BLaER1 treated with 17β-estradiol and CSF1 and Interleukin-3, amounts not matched to agents 10 nM and 100 nM (cell line): ENCODE results near the gene ASIC3.

Experiments used
- H3K27ac ChIP-seq, 11 experiments: shearing (Covaris generic); formaldehyde crosslinking; 2 replicates each; pipeline ENCODE4 v1.8.1; 2022
- H3K27me3 ChIP-seq, 11 experiments: shearing (Covaris generic); formaldehyde crosslinking; 2 replicates each; pipeline ENCODE4 v1.8.1; 2022
- H3K36me3 ChIP-seq, 11 experiments: shearing (Covaris generic); formaldehyde crosslinking; 2 replicates each; pipeline ENCODE4 v1.8.1; 2022
- H3K4me1 ChIP-seq, 10 experiments: shearing (Covaris generic); formaldehyde crosslinking; 2 replicates each; pipeline ENCODE4 v1.8.1; 2022
- H3K4me2 ChIP-seq, 11 experiments: shearing (Covaris generic); formaldehyde crosslinking; 2 replicates each; pipeline ENCODE4 v1.8.1; 2022
- H3K4me3 ChIP-seq, 10 experiments: shearing (Covaris generic); formaldehyde crosslinking; 2 replicates each; pipeline ENCODE4 v1.8.1; 2022
- H3K9ac ChIP-seq, 11 experiments: shearing (Covaris generic); formaldehyde crosslinking; 2 replicates each; pipeline ENCODE4 v1.8.1; 2022
- H3K9me3 ChIP-seq, 11 experiments: shearing (Covaris generic); formaldehyde crosslinking; replicated peaks in 1 of 11; 2 replicates each; pipeline ENCODE4 v1.8.1; 2022
- H4K20me1 ChIP-seq, 11 experiments: shearing (Covaris generic); formaldehyde crosslinking; 2 replicates each; pipeline ENCODE4 v1.8.1; 2022
- Cebpa-rat ChIP-seq, 11 experiments: shearing (Covaris generic); IDR thresholded peaks; 2 replicates each; pipeline ENCODE4 v1.8.1; 2022

The ASIC3 gene

GRCh38 chr7:151063212-151063561, 14.9 kb downstream of the ASIC3 start:
- Histone ChIP-seq H3K4me1 (peaks cover 28 to 34% (median 31%) of the 10 kb centered on the region in 10 experiments), H3K27ac (no peak overlapping the region), H3K9ac (0 out of 22 replicates have a peak overlapping the region, but pooled peaks of 1 of the 11 experiments have one; percentile 19), H3K27me3 (no peaks in the 10 kb centered on the region), H3K9me3 (no peaks in the 10 kb centered on the region), H3K4me3 (no peak overlapping the region), H4K20me1 (peaks cover 22 to 79% (median 46%) of the 10 kb centered on the region in 11 experiments; a peak in 20 of 22 replicates), H3K36me3 (peaks cover 43 to 65% (median 61%) of the 10 kb centered on the region in 11 experiments), H3K4me2 (no peak overlapping the region)
- TF ChIP-seq Cebpa-rat (IDR thresholded peaks at IDR 0.05), result no peak

- H3K27me3 ChIP-seq, result no peaks in the 10 kb centered on the region
- H3K36me3 ChIP-seq, result peaks cover 55 to 78% (median 73%) of the 10 kb centered on the region in 11 experiments
- no peak for TF ChIP-seq Cebpa-rat (IDR thresholded peaks at IDR 0.05)
- no peak overlapping the region for H3K27ac ChIP-seq
- peaks cover 22 to 90% (median 50%) of the 10 kb centered on the region in 11 experiments; a peak in 20 of 22 replicates for H4K20me1 ChIP-seq
- H3K9me3 ChIP-seq, result no peaks in the 10 kb centered on the region
- no peak overlapping the region for H3K4me2 ChIP-seq
- peaks cover 18 to 23% (median 20%) of the 10 kb centered on the region in 10 experiments for H3K4me1 ChIP-seq
- no peak overlapping the region for H3K9ac ChIP-seq
- H3K4me3 ChIP-seq, result no peak overlapping the region
Measured at GRCh38 chr7:151064454-151064853, 16.1 kb downstream of the ASIC3 start.

- H3K27ac ChIP-seq, result 0 out of 22 replicates have a peak overlapping the region, but pooled peaks of 1 of the 11 experiments have one; percentile 7
- no peak for TF ChIP-seq Cebpa-rat (IDR thresholded peaks at IDR 0.05)
Measured at GRCh38 chr7:151064993-151065392, 16.7 kb downstream of the ASIC3 start.

GRCh38 chr7:151065516-151065915, 17.2 kb downstream of the ASIC3 start:
- H3K4me1 ChIP-seq, result peaks cover 16 to 21% (median 17%) of the 10 kb centered on the region in 10 experiments
- peak overlapping the region in 1 of 11 experiments; percentile 5; a peak in 1 of 22 replicates for H3K9ac ChIP-seq
- peak overlapping the region in 2 of 11 experiments; percentile 7 to 35; a peak in 3 of 22 replicates for H3K27ac ChIP-seq

More at GRCh38 chr7:151064993-151065392, 16.7 kb downstream of the ASIC3 start:
- H3K36me3 ChIP-seq, result peaks cover 61 to 83% (median 79%) of the 10 kb centered on the region in 11 experiments
- H3K4me2 ChIP-seq, result no peak overlapping the region
- H3K9me3 ChIP-seq, result no peaks in the 10 kb centered on the region
- H4K20me1 ChIP-seq, result peaks cover 22 to 95% (median 52%) of the 10 kb centered on the region in 11 experiments; a peak in 20 of 22 replicates
- H3K27me3 ChIP-seq, result no peaks in the 10 kb centered on the region
- H3K9ac ChIP-seq, result no peak overlapping the region
- H3K4me3 ChIP-seq, result no peak overlapping the region
- peaks cover 18 to 23% (median 20%) of the 10 kb centered on the region in 10 experiments for H3K4me1 ChIP-seq

GRCh38 chr7:151066273-151066974, 18.1 kb downstream of the ASIC3 start:
- Histone ChIP-seq H3K27ac (no peak overlapping the region), H4K20me1 (peaks cover 8 to 95% (median 44%) of the 10 kb centered on the region in 11 experiments; a peak in 20 of 22 replicates), H3K9ac (peak overlapping the region in 1 of 11 experiments; percentile 5; a peak in 1 of 22 replicates), H3K4me1 (peaks cover 7 to 13% (median 8%) of the 10 kb centered on the region in 10 experiments), H3K4me3 (no peak overlapping the region), H3K36me3 (peaks cover 75 to 96% (median 93%) of the 10 kb centered on the region in 11 experiments), H3K9me3 (no peaks in the 10 kb centered on the region), H3K27me3 (no peaks in the 10 kb centered on the region), H3K4me2 (no peak overlapping the region)
- no peak for TF ChIP-seq Cebpa-rat (IDR thresholded peaks at IDR 0.05)

More at GRCh38 chr7:151065516-151065915, 17.2 kb downstream of the ASIC3 start:
- no peak for TF ChIP-seq Cebpa-rat (IDR thresholded peaks at IDR 0.05)
- peaks cover 17 to 95% (median 52%) of the 10 kb centered on the region in 11 experiments; a peak in 20 of 22 replicates for H4K20me1 ChIP-seq
- no peaks in the 10 kb centered on the region for H3K9me3 ChIP-seq
- no peaks in the 10 kb centered on the region for H3K27me3 ChIP-seq
- H3K4me2 ChIP-seq, result no peak overlapping the region
- no peak overlapping the region for H3K4me3 ChIP-seq
- peaks cover 66 to 88% (median 84%) of the 10 kb centered on the region in 11 experiments for H3K36me3 ChIP-seq

- peaks cover 0 to 97% (median 34%) of the 10 kb centered on the region in 11 experiments; a peak in 16 of 22 replicates for H4K20me1 ChIP-seq
- H3K27me3 ChIP-seq, result no peaks in the 10 kb centered on the region
- no peak overlapping the region for H3K4me2 ChIP-seq
- TF ChIP-seq Cebpa-rat (IDR thresholded peaks at IDR 0.05), result no peak
- no peak overlapping the region for H3K4me3 ChIP-seq
- H3K9me3 ChIP-seq, result no peaks in the 10 kb centered on the region
- peaks cover 89 to 100% (median 99%) of the 10 kb centered on the region in 11 experiments for H3K36me3 ChIP-seq
- H3K9ac ChIP-seq, result no peak overlapping the region; a peak in 1 of 22 replicates
- no peaks in the 10 kb centered on the region for H3K4me1 ChIP-seq
- no peak overlapping the region for H3K27ac ChIP-seq
Measured at GRCh38 chr7:151068069-151068773, 19.9 kb downstream of the ASIC3 start.

GRCh38 chr7:151069841-151070573, 21.7 kb downstream of the ASIC3 start:
- TF ChIP-seq Cebpa-rat (IDR thresholded peaks at IDR 0.05), result no peak
- H4K20me1 ChIP-seq, result peaks cover under 1 to 98% (median 40%) of the 10 kb centered on the region in 11 experiments; a peak in 18 of 22 replicates
- no peaks in the 10 kb centered on the region for H3K27me3 ChIP-seq
- H3K4me1 ChIP-seq, result no peaks in the 10 kb centered on the region
- no peak overlapping the region for H3K4me3 ChIP-seq
- H3K27ac ChIP-seq, result no peak overlapping the region
- H3K36me3 ChIP-seq, result peaks cover 99 to 100% (median 100%) of the 10 kb centered on the region in 11 experiments
- H3K4me2 ChIP-seq, result no peak overlapping the region
- no peaks in the 10 kb centered on the region for H3K9me3 ChIP-seq
- H3K9ac ChIP-seq, result no peak overlapping the region

- H3K4me1 ChIP-seq, result no peaks in the 10 kb centered on the region
- no peak for TF ChIP-seq Cebpa-rat (IDR thresholded peaks at IDR 0.05)
- H3K4me2 ChIP-seq, result no peak overlapping the region
- no peak overlapping the region for H3K9ac ChIP-seq
- H3K36me3 ChIP-seq, result peaks cover 99 to 100% (median 100%) of the 10 kb centered on the region in 11 experiments
- no peak overlapping the region for H3K4me3 ChIP-seq
- no peaks in the 10 kb centered on the region for H3K27me3 ChIP-seq
- peaks cover 6 to 98% (median 40%) of the 10 kb centered on the region in 11 experiments; a peak in 18 of 22 replicates for H4K20me1 ChIP-seq
- H3K27ac ChIP-seq, result no peak overlapping the region
- H3K9me3 ChIP-seq, result no peaks in the 10 kb centered on the region
Measured at GRCh38 chr7:151070574-151070960, 22.2 kb downstream of the ASIC3 start.
